GM21619 (cell line): ENCODE results near the gene BAIAP2L1.

ENCODE experiments used
- ATAC-seq: cut with Tn5 transposase; IDR thresholded peaks from one replicate; pipeline ENCODE4 v1.9.1; 2021; ENCODE audit not compliant: unreplicated experiment

BAIAP2L1 gene

GRCh38 chr7:98295467-98296192, 105.3 kb downstream of the BAIAP2L1 start:
- no peak for ATAC-seq

GRCh38 chr7:98294798-98295382, 106.0 kb downstream of the BAIAP2L1 start:
- peak; percentile 78 for ATAC-seq

- ATAC-seq = no peak
Measured at GRCh38 chr7:98294326-98294725, 106.6 kb downstream of the BAIAP2L1 start.

- no peak for ATAC-seq
Measured at GRCh38 chr7:98293746-98294145, 107.1 kb downstream of the BAIAP2L1 start.

- ATAC-seq = no peak
Measured at GRCh38 chr7:98293265-98293664, 107.6 kb downstream of the BAIAP2L1 start.

- no peak for ATAC-seq
Measured at GRCh38 chr7:98291717-98292116, 109.2 kb downstream of the BAIAP2L1 start.

GRCh38 chr7:98289333-98289875, 111.5 kb downstream of the BAIAP2L1 start:
- no peak for ATAC-seq

- no peak for ATAC-seq
Measured at GRCh38 chr7:98288064-98288823, 112.6 kb downstream of the BAIAP2L1 start.

- no peak for ATAC-seq
Measured at GRCh38 chr7:98287486-98287959, 113.4 kb downstream of the BAIAP2L1 start.

GRCh38 chr7:98286701-98287485, 114.0 kb downstream of the BAIAP2L1 start:
- ATAC-seq = no peak

GRCh38 chr7:98286093-98286539, 114.8 kb downstream of the BAIAP2L1 start:
- ATAC-seq = no peak

GRCh38 chr7:98285157-98286092, 115.5 kb downstream of the BAIAP2L1 start:
- ATAC-seq = no peak

- no peak for ATAC-seq
Measured at GRCh38 chr7:98284335-98285036, 116.4 kb downstream of the BAIAP2L1 start.

- no peak for ATAC-seq
Measured at GRCh38 chr7:98283887-98284222, 117.0 kb downstream of the BAIAP2L1 start.

- no peak for ATAC-seq
Measured at GRCh38 chr7:98283127-98283886, 117.6 kb downstream of the BAIAP2L1 start.

- no peak for ATAC-seq
Measured at GRCh38 chr7:98282703-98283102, 118.2 kb downstream of the BAIAP2L1 start.

GRCh38 chr7:98281757-98282606, 118.9 kb downstream of the BAIAP2L1 start:
- ATAC-seq = peak; percentile 16
